Measurements from ENCODE around the gene SEZ6L2.
"Not testable (repeated sequence)": the region's sequence is repeated elsewhere in the genome, so short reads cannot be mapped to it uniquely, and the experiment has no call there.

Gene SEZ6L2

DNA sequence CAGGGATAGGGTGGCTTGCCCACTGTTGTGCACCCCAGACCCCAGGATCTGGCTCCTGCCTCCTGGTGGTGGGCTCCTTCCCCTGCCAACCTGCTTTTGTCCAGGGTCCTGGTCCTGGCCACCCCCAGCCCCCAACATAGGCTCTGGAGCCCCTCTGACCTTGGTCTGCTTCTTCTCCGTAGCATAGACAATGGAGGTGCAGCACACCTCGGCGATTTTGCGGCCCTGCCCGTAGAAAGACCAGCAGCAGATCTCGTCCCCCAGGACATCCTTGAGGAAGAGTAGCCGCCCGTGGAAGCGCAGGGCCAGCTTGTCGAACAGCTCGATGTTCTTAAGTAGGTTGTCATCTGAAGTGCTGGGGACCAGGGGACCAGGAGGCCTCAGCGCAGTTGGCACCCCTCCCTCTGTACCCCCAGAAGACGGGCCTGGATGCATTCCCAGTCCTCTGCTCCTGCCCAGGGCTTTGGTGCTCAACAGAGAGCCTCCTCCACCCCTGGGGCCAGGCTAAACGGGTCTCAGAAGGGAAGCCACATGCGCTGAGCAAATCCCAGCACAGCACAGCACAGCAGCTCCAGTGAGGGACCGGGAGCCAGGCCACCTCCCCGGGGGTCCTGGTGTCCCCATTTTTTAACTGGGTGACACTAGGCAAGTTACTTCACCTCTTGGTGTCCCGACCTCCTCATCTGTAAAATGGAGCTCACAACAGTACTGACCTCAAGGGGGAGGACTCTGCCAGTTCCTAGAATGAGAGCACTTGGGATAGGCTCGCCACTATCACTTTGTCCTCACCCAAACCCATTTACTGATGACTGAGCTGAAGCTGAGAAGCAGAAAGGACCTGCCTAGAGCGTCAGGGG lies 11.7 kb upstream of the SEZ6L2 start:
- DNase-seq (ENCODE audit: low spot score) = no peak

DNA sequence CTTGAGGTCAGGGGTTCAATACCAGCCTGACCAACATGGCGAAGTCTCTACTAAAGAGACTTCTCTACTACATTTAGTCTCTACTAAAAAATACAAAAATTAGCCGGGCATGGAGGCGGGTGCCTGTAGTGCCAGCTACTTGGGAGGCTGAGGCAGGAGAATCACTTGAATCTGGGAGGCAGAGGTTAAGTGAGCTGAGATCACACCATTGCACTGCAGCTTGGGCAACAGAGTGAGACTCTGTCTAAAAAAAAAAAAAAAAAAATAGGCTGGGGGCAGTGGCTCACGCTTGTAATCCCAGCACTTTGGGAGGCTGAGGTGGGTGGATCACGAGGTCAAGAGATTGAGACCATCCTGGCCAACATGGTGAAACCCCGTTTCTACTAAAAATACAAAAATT lies 10.5 kb upstream of the SEZ6L2 start:
- not testable (repeated sequence) for DNase-seq (ENCODE audit: low spot score)

DNA sequence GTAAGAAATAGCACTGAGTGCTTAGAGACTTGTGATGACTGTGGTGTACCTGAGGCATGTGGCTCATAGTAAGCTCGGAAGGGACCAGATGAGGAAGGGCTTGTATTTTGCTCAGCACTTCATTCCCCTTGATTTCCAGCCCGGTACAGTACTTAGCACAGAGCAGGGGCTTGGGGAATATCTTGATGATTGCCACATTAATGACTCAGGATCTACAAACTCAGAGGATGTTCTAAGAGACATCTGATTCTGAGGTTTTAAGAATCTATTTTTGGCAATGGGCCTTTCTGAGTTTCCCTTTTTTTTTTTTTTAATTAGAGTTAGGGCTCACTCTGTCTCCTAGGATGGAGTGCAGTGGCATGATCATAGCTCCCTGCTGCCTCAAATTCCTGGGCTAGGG lies 10.0 kb upstream of the SEZ6L2 start:
- no peak for DNase-seq (ENCODE audit: low spot score)

DNA sequence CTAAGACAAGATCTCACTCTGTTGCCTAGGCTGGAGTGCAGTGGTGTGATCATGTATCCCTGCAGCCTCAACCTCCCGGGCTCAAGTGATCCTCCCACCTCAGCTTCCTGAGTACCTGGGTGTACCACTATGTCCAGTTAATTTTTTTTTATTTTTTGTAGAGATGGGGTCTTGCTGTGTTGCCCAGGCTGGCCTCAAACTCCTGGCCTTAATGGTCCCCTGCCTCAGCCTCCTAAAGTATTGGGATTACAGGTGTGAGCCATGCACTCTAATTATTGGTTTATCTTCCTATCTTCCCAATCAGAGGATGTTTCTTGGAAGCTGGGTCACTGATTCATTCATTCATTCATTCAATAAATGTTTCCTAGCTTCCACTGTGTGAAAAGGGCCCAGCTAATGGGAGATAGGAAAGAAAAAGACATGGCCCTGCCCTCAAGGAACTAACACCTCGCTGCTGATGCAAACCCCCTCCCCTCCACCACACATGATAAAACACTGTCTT lies 9.4 kb upstream of the SEZ6L2 start:
- DNase-seq (ENCODE audit: low spot score) = no peak

DNA sequence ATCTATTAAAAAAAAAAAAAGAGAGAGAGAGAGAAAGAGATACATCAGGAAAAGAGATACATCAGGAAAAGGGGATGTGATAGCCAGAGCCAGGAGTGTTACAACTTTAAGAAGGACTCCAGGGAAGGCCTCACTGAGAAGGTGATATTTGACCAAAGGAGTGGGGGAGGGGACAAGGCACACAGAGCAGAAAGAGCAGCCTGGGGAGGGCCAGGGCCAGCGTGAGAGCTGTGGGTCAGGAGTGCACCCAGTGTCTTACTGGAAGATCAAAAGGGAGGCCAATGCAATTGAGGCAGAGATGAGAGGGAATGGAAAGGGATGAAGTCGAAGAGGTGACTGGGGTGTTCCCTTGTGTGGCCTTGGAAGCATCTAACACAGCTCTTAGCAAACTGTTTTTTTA lies 8.6 kb upstream of the SEZ6L2 start:
- DNase-seq (ENCODE audit: low spot score) = no peak

DNA sequence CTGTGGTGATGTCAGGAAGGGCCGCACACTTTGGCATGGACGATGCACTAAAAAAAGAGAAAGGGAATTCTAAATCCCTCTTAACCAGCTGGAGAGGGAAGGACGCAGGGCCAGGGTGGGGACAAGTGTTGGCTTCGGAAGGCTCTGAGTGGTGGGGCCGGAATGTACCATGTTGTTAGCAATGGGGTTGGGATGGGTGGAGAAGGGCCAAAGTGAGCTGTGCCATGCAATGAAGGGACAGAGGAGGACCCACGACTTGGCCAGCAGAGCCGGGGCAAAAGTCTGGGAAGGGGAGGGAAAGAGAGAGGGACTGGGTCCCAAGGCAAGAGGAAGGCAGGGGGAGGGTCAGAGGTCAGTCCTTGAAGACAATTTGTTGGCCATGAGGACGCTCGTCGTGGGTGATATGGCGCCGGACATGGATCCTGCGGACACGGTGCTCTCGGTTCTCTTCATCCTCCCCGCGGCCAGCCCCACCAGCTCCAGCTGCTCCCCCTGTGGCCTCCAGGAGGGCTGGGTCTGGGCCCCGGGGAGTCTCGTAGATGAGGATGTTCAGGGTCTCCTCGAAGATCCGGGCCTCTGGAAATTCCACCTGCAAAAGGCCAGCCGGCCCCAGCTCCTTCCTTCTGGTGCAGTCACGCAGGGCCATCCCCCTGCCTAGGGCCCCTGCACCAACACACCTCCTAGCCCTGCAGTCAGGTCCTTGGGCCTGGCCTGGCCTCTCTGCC lies 7.3 kb upstream of the SEZ6L2 start:
- DNase-seq (ENCODE audit: low spot score) = no peak

DNA sequence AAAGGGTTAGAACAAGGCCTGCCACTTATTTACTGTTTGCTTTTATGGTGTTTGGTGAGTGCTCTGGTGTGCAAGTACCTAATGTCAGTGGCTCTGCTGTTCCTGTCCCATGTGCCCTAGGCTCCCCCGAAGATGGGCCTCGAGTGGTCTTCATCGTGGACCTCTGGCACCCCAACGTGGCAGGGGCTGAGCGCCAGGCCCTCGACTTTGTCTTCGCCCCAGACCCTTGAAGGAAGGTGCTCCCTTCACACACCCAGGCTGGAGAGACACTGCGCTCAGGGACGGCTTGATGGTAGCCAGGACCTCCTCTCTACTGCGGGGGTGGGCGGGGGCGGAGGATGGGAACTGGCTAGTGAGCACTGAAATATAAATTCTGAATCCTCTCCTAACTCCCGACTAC lies 6.3 kb upstream of the SEZ6L2 start:
- DNase-seq (ENCODE audit: low spot score) = no peak

DNA sequence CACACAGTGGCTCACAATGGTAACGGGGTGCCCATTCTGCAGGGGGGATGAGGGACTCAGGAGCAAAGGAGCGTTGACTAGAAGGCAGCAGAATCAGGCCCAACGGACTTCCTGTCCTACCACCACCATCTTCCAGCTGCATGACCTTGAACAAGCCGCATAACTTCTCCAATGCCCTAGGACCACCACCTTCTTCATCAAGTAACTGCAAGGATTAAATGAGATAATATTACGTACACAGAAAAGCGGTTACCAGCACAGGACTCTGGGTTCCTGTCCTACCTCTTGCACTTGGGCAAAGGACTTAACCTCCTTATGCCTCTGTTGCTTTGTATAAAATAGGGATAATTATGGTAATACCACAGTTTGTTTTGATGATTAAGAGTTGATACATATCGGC lies 5.6 kb upstream of the SEZ6L2 start:
- no peak for DNase-seq (ENCODE audit: low spot score)

DNA sequence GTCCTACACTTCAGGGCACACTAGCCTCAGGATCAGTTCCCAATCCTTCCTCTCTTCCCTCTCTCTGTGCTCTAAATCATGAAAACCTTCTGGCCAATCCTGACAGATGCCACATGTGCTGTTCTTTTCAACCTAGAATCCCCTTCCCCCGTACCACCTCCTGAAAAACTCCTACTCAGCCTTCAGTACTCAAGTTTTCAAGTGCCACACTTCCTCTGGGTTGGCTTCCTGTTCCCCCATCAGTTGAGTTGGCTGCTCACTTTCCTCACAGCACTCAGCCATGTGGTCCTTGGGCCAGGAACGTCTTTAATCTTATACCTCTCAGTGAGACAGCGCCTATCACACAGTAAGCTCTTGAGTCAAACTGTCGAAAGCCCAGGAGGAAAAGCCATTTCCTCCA lies 4.2 kb upstream of the SEZ6L2 start:
- no peak for DNase-seq (ENCODE audit: low spot score)

DNA sequence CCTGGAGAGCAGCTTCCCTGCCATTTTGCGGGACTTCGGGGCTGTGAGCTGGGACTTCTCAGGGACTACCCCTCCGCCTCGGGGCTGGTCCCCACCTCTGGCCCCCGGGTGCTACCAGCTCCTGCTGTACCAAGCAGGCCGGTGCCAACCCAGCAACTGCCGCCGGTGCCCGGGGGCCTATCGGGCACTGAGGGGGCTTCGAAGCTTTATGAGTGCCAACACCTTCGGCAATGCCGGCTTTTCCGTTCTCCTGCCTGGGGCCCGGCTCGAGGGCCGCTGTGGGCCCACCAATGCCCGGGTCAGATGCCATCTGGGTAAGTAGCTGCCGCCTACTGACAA lies 2.2 kb upstream of the SEZ6L2 start:
- no peak for DNase-seq (ENCODE audit: low spot score)

DNA sequence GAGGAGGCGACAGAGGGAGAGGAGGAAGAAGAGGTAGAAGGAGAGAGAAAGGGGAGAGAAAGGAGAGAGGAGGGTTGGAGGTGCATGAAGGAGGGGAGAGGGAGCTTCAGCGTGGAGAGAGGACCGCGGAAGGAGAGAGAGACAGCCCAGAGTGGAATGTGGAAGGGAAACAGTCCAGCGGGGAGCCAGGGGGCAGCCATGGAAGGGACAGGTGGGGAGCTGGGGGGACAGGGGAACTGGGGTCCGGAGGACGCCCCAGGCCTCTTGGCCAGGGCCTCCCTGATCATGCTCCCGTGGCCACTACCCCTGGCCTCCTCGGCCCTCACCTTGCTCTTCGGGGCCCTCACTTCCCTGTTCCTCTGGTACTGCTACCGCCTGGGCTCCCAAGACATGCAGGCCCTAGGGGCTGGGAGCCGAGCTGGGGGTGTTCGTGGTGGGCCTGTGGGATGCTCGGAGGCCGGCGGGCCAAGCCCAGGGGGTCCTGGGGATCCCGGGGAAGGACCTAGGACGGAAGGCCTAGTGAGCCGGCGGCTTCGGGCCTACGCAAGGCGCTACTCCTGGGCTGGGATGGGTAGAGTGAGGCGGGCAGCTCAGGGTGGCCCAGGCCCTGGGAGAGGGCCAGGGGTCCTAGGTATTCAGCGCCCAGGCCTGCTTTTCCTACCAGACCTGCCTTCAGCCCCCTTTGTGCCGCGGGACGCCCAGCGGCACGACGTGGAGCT lies 1.7 kb upstream of the SEZ6L2 start:
- no peak for DNase-seq (ENCODE audit: low spot score)

DNA sequence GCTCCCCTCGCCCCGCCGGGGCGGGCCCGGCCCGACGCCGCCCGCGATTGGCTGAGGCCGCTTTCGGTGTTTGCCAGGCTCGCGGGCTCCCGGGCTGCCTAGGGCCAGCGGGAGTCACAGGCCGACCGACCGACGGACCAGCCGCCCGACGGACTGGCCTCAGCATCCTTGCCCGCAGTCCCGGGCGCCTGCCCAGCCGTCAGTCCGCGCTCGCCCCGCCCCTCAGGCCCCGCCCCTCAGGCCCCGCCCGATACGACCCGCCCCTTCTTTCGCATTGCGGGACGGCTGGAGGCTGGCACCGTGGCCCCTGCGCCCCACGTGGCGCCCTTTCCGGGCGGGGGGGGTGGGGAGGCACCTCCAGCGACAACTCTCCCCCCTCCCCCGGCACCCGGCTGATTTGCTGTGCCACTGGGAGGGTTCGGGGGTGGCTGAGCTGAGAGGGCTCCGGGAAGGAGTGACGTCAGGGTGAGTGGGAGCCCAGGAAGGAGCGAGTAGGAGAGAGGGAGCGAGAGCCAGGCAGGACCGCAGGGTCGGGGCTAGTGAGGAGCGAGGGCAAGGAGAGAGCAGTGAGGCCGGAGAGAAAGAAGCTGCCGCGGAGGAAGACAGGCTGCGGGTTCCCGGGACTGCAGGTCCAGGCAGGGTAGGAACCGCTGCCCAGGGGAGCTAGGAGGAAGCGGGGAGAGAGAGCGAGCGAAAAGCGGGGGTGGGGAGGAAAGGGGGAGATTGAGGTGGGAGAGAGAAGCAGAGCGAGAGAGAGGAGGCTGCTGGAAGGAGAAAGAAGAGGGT lies 945 bp upstream of the SEZ6L2 start, which contains the start of gene ASPHD1:
Gene ASPHD1 (plus strand): TSS at position 387 of the 786 bp plus-strand sequence. CDS start 484 bp downstream, outside the sequence.
- peak; percentile 51 for DNase-seq (ENCODE audit: low spot score)

DNA sequence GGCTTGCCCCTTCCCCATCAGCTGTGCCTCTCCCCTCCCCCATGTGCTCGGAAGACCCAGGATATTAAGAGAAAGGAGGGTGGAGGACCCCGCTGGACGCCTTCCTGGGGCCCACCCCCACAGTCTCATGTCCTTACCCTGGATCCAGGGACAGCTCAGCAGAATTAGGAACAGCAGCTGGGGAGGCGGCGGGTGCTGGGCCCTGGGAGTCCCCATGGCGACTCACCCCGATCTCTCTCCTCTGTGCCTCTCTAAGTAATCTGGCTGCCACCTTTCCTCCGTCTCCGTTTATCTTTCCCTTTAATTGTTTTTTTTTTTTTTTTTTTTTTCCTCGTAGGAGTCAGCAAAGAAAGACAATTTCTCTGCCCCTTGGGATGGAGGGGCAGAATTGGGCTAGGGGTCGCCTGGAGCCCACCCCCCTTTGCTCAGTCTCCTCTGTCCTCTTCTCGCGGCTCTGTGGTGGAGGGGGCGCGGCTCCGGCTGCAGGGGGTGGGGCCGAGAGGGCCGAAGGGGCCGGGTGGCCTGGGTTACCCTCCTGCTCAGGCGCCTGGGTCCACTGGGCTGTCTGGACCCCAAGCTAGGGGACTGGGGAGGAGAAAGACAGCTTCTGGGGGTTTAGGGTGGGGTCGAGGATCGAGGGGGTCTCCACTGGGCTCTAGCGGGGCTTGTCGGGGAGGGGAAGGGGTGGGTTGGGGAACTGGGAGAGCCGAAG lies 390 bp downstream of the SEZ6L2 start:
- no peak for DNase-seq (ENCODE audit: low spot score)

DNA sequence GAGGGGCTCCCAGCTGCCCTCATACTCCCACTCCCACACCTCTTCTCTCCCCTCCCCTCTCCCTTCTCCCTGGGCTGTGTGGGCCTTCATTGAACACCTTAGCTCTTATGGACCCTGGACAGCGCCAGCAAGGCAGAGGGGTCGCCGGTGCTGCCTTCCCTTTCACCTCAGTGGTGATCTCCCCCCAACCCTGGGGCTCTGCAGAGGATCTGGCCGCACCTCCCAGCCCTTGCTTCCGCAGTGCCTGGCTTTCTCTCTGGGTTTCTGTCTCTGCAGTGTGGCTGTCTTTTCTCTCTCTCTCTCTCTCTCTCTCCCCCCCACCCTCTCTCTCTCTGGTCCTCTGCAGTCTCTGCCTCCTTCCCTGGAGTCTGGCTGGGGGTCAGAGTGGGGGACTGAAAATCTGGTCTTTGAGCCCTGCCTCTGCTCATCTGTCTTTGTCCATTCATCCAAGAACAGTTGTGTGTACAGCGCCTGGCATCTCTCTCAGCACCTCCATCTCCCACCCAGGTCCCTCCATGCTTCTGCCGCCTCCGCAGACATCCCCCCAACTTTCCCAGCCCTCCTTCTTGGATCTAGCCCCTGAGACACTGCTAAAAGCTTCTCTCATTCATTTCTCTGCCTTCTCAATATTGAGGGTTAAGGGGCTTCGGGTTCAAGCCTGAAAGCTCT lies 1.1 kb downstream of the SEZ6L2 start:
- DNase-seq (ENCODE audit: low spot score) = no peak

DNA sequence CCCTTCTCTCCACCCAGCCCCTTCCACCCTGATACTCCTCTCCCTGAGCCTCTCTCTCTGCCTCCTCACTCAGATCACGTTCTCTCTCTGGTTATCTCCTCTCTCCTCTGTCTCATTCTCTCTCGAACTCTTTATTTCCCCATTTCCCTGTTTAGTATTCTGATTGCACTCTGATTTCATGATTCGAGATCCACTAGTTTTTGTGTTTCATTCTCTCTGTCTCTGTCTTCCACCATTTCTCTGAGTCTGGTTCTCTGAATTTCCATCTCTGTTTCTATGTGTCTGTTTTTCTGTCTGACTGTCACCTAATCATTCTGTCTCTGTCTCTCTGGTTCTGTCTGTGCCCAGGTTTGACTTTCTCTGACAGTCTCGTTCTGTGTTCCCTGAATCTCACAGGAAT lies 2.0 kb downstream of the SEZ6L2 start:
- no peak for DNase-seq (ENCODE audit: low spot score)

DNA sequence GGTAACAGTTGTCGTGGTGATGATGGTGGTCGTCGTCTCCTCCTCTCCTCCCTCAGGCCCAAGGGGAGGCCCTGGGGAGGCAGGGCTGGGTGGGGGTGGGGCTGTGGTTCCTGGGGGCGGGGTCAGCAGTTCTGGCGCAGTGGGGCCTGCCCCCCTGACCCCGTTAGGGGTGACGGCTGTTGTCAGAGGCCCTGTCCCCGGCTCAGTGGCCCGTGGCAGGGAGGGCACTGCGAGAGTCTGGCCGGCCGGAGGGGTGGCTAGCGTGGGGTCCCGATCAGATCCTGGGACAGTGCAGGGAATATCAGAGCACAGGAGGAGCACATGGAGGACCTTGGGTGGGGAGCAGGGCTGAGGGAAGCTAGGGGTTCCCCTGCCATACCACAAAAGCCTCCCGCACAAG lies 2.5 kb downstream of the SEZ6L2 start:
- DNase-seq (ENCODE audit: low spot score) = no peak

DNA sequence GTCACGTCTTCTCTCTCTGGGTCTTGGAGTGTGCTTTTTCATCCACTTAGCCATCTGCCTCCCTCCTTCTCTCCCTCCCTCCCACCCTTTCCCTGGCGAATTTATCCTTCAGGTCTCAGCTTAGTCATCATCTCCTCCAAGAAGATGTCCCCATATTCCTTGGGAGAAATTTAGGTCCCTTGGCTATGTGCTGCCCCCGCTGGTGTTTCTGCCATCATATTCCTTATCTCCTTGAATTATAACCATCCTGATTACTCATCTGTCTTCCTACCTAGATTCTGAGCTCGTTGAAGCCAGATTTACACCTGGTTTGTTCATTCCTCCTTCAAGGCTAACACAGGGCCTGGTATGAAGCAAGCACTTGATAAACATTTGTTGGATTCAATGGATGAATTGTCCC lies 5.0 kb downstream of the SEZ6L2 start:
- no peak for DNase-seq (ENCODE audit: low spot score)

DNA sequence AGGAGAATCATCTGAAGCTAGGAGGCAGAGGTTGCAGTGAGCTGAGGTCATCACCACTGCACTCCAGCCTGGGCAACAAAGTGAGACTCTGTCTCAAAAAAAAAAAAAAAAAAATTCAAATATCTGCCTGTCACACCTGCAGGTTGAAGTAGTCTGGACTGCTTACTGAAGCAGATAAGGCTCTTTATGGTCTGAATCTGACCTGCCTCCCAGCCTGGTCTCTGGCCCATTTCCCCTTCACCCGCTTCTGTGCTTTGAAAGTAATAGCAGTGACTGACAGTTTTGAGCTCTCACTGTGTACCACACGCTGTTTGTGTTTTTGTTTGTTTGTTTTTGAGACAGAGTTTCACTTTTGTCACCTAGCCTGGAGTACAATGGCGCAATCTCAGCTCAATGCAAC lies 5.8 kb downstream of the SEZ6L2 start:
- DNase-seq (ENCODE audit: low spot score) = no peak

DNA sequence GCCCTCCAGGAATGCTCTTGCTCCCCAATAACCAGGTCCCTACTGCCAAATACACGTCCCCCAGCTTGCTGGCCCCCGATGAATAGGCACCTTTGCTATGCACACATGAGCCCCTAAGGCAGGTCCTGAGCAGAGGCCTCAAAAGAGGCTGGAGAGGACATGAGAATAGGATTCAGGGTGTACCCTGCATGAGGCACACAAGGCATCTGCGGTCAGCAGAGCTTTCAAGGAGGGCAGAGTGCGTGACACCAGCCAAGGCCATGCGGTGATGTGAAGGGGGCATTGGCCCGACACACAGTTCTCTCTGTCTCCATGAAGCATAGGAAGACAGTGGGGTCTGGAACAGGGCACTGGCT lies 6.9 kb downstream of the SEZ6L2 start:
- no peak for DNase-seq (ENCODE audit: low spot score)

DNA sequence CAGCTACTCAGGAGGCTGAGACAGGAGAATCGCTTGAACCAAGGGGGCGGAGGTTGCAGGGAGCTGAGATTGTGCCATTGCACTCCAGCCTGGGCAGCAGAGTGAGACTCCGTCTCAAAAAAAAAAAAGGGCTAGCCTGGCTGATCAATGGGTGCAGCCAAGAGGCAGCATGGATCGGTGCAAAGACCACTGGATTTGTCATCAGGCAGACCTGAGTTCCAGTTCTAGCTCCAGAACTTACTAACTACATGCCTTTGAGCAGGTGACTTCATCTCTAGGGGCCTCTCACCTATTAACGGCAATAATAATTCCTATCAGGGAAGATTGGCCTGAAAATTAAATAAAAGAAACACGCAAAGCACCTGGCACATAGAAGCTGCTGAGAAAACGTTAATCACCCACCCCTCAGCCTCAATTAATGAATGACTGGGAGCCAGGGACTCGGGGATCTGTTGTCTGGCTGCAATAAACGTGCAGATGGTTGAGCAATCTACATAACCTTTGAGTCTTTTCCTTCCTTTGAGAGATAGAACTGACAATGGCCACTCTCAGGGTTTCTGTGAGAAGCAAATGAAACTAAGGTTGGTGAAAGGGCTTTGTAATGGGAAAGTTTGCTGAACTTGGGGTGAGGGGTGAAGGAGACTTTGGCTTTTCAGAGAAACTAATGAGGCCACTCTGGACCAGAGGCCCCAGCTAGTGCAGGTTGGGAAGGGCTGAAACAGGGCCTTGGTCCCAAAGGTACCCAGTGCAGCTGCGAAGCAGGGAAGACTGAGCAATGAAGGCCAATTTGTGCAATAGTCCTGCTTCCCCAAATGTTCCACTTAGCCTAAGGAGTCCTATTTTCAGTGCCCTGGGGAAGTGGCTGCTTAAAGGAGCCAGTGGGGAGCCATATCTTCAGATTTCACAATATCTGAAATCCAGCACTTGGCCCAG lies 7.6 kb downstream of the SEZ6L2 start:
- DNase-seq (ENCODE audit: low spot score) = no peak

All from CD4-positive, alpha-beta T cell treated with Interleukin-2 at 100 ng/mL for 4 hours (primary cell).